M059J (cell line): Measurements from ENCODE around the gene FN3KRP. TPM values are rescaled to one million over a fixed set of nuclear protein-coding genes. Genes with fewer than 3 reads are reported as not detected.

ENCODE experiments used
- DNase-seq: peaks from one replicate; pipeline ENCODE4 v3.0.0-alpha.2; 2012; ENCODE audit warnings: low read depth
- total RNA-seq: library from RNA; depleted of rRNA; stranded (reverse); fragments of >200 nt; shearing (Covaris generic); gene quantifications from 2 replicates; pipeline ENCODE4 v1.2.3, GENCODE V29; 2014

FN3KRP gene
- total RNA-seq, 1 experiment from 2014 or later, result 32.8 TPM

DNA sequence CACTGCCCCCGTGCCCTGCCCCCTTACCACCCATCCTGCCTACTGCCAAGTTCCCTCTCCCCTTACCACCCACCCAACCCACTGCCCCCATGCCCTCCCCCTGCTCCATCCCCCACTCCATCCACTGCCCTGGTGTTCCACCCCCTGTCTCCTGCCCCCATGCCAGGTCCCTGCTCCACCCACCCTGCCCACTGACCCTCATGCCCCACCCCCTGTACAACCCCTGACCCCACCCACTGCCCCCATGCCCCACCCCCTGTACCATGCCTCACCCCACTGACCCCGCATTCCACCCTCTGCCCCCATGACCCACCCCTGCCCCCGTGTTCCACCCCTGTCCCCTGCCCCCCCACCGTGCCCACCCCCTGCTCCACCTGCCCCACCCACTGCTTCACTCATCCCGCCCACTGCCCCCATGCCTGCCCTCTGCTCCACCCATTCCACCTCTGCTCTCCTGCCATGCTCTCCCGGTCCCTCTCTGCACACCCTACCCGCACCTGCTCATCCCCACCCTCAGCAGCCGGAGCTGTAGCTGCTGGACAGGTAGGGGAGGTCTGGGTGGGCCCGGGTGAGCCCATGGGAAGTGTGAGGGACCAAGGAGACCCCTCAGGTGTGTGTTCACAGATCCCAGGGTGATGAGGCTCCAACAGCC, 7.4 kb upstream of the FN3KRP start:
- no peak for DNase-seq

DNA sequence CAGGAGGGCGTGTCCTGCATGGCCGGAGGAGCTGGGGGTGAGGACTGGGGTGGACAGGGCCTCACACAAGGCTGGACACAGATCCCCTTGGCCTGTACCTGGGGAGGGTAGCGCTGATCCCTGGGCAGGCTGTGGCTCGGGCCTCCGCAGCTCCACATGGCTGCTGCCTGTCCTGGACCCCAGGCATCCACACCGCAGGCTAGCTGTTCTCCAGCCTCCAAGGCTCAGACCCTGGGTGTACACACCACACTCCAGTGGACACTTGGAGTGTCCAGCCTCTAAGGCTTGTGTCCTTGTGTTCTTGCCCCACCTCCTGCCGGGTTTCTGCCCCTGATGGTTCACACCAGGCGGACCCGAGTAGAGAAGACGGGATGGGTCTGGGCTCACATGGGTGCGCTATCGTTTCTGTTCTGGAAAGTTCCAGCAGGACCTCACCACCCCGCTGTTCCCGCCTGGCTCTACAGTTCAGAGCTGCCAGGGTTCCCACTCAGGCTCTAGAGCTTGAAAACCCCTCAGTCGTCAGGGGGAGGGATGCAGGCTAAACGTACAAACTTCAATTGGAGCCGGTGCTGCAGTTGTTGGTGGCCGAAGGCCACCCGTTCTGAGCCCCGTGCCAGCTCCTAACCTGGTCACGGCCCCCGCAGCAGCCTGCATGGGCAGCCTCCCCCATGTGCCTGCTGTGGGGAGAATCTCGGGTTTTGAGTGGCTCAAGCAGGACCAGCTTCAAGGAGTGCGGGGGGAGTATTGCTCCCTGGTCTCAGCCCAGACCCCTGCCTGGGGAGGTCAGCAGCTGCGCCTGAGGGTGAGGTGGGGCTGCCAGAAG, 6.6 kb upstream of the FN3KRP start:
- DNase-seq, result no peak

DNA sequence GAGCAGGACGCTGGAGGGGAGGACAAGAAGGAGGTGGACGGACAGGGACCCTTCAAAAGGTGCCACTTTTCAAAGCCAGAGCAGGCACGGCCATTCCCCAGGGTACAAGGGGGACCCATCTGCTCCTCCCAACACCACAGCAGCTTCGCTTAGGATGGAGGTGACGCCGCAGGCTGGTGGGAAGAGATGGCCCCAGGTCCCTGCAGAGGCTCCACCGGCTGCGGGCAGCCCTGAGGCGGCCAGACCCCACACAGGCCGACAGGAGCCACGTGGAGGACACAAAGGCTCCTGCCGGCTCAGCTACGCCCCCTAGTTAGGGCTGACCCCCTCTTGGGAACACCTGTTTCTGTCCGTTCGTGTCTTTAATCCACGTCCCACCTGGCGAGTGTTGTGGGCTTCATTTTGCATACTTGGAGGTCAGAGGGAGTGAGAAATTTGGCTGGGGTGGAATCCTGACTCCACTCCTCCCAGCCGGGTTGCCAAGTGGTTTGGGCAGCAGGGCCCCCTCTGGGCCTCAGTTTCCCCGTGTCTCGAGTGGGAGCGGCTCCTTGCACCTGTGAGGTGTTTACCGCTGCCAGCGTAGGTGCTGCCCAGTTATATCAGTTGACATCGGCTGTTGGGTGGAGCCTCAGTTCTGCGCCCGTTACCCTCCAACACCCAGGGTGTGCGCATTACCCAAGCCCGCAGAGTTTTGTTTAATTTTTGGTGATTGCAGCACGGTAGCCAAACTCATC, 5.8 kb upstream of the FN3KRP start:
- DNase-seq, result no peak

DNA sequence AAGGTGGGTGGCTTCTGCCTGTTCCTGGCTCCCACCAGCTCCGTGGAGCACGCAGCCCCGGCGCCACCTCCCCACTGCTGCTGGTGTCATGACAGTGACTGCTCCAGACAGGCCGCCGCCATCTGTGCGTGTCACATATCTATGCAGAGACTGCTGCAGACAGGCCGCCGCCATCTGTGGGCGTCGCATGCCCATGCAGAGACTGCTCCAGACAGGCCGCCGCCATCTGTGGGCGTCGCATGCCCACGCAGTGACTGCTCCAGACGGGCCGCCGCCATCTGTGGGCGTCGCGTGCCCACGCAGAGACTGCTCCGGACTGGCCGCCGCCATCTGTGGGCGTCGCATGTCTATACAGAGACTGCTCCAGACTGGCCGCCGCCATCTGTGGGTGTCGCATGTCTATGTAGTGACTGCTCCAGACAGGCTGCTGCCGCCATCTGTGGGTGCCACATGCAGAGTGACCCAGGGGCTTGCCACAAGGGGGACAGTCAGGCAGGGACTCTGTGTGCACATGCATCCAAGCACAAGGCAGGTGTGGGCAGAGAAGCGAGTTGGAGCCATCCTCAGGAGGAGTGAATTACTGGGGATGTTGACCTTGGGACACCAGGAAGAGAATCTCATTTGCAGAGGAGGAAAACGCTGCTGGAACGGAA, 3.3 kb upstream of the FN3KRP start:
- DNase-seq, result no peak

DNA sequence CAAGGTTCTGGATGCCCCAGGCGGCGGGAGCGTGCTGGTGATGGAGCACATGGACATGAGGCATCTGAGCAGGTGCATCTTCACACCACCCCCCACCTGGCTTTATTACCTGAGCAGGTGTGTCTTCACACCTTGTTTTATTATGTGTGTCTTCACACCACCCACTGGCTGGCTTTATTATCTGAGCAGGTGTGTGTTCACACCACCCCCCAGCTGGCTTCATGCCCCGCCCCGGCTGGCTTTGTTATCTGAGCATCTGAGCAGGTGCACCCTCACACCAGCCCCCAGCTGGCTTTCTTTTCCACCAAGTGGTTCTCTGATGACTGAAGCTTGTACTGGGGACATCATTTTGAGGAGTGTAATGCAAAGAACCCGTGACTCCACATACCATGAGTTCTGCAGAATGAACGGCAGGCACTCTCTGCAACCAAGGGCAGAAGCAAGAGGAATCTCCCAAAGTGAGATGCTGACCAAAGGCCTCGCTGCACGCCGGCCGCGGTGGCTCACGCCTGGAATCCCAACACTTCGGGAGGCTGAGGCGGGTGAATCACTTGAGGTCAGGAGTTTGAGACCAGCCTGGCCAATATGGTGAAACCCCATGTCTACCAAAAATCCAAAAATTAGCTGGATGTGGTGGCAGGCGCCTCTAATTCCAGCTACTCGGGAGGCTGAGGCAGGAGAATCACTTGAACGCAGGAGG, 2.6 kb downstream of the FN3KRP start:
- no peak for DNase-seq

DNA sequence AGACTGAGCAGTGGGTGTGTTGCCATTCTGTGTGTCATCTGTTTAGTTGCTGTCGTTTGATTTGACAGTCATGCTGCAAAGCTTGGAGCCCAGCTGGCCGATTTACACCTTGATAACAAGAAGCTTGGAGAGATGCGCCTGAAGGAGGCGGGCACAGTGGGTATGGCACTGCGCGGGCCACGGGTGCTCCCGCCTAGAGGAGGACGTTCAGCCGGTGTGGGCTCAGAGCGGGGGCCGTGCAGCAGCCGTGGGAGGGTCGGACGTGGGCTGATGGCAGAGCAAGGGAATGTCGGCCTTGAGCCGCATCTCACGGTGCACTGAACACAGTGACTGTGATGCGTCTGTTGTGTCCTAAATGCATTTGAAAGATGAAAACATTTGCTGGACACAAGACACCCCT, 3.7 kb downstream of the FN3KRP start:
- DNase-seq, result no peak

DNA sequence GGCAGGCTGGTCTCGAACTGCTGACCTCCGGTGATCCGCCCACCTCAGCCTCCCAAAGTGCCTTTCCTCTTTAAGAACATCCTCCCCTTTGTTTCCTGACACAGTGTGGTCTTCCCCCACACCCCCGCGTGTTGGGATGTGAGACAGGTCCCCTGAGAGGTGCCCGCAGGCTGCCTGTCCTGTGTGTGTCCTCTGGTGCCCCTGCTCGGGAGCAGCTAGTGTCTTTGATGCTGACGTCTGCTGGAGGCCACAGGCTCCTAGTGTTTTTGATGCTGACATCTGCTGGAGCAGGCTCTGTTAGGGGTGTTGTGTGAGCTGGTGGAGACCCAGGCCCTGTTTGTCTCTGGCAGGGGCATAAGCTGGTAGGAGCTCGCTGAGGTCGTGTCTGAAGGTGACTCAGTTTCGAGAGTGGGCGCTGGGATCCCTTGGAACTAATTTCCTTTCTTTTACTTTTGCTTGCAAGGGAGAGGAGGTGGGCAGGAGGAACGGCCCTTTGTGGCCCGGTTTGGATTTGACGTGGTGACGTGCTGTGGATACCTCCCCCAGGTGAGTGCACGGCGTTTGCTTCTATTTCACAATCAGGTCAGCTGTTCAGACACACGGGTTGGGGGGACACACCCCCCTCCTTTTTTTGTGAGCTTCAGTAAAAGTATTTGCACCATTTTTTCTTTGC, 6.0 kb downstream of the FN3KRP start:
- DNase-seq, result no peak

DNA sequence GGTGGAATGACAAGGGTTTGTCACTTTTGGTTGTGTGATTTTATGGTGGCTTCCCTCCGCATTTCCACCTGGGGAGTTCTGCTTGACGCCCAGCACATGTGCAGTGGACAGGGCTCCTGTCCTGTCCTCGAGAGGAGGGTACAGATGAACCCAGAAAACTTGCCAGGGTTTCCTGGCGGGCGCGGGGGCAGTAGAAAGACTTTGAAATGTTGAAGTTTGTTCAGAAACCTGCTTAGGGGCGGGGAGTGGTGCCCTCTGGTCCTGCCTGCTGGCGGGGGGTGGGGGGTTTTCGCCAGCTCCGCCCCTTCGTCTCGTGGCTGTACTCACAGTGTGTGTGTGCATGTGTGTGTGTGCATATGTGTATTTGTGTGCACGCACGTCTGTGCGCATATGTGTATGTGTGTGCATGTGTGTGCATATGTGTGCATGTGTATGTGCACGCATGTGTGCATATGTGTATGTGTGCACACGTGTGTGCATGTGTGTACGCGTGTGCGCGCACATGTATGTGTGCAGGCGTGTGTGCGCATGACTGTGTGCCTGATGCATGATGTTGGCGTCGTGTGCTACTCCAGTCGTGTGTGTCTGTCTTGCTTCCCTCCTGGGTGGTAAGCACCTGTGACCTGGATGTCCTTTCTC, 6.8 kb downstream of the FN3KRP start:
- DNase-seq, result no peak

DNA sequence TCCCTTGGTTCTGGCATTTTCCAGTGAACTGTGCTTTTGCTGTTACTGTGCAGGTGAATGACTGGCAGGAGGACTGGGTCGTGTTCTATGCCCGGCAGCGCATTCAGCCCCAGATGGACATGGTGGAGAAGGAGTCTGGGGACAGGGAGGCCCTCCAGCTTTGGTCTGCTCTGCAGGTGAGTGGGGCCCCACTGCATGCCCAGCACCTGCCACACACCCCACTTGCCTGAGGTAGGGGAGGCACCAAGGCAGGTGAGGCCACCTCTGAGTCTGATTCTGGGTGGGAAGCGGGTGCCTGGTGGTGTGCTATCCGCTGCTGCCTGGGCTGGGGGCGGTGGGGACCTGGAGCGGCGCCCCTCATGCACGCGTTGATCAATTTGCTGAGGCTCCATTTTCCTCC, 9.9 kb downstream of the FN3KRP start:
- no peak for DNase-seq

DNA sequence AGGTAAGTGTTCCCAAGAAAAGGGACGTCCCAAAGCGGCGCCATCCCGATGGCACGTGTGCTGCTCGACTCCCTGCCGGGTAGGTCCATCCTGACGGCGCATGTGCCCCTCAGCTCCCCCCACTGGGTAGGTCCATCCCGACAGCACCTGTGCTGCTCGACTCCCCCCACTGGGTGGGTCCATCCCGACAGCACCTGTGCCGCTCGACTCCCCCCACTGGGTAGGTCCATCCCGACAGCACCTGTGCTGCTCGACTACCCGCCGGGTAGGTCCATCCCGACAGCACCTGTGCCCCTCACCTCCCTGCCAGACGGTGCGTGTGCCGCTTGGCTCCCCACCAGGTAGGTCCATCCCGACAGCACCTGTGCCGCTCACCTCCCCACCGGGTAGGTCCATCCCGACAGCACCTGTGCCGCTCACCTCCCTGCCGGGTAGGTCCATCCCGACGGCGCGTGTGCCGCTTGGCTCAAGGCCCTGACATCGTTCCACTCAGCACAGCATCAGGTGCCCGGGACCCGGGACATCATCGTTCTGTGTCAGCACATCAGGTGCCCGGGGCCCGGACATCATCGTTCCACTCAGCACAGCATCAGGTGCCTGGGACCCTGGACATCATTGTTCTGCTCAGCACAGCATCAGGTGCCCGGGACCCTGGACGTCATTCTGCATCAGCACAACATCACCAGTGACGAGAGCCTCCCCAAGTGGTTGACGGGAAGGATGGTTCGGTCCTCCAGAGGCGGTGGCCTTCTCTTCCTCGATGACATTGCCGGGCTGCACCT, 13.2 kb downstream of the FN3KRP start:
- no peak for DNase-seq

DNA sequence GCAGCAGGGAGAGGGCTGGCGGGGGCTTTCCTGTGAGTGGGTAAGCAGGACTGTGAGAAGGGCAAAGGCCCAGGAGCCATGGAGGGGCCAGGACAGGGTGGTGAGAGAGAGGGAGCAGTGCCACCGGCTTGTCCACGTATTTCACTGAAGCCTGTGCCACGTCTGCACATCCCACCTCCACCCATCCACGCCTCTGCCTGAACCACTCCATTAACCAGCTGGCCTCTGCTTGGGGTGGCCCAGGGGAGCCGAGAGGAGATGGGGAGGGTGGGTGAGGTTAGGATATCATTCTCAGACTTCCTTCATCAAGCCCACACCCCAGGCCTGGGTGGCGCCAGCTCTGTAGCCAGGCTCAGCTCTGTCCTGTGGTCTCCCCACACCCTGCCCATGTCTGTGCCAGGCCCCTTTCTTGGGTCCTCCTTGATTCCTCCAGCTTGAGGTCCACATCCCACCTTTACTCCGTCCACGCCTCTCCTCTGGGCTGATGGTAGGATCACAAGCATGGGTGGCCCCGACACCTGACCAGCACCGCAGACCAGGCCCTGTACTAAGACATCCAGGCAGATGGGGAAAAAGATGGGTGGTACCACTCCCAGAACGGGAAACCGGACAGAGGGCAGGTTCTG, 15.7 kb downstream of the FN3KRP start:
- DNase-seq, result no peak

DNA sequence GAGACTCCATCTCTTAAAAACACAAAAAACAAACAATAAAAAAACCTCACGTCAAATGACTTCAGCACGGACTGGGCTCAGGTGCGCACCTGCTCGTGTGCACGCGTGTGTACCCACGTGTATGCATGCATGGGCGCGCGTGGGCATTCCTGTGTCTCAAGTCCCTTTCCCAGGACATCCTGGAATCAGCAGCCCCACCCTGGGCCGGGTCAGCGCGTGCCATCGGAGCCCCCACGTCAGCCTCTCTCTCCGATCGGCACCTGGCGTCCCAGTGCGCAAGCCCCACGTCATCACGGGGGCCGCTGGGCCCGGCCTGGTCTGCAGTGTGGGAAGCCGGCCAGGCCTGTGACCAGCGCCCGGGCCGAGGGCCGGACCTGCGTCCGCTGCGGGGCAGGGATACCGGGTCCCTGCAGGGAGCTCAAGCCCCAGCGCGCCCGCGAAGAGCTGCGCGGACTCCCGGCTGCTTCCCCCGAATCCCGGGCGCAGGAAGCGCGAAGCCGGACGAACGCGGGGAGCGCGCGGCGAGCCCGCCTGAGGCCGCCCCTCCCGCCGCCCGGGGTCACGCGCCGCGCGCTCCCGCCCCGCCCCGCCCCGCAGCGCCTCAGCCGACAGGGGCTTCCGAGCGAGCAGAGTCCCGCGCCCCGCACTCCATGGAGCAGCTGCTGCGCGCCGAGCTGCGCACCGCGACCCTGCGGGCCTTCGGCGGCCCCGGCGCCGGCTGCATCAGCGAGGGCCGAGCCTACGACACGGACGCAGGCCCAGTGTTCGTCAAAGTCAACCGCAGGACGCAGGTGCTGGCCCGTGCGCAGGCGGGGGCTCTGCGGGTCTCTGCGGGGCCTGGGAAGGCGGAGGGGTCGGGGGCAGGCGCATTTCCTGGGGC, 18.7 kb downstream of the FN3KRP start, which contains the start of gene FN3K:
Gene FN3K, plus strand, starts transcription at position 629 of the 880 bp plus-strand sequence. Its CDS starts 22 bp downstream, at position 651.
- DNase-seq, result peak; percentile 37

DNA sequence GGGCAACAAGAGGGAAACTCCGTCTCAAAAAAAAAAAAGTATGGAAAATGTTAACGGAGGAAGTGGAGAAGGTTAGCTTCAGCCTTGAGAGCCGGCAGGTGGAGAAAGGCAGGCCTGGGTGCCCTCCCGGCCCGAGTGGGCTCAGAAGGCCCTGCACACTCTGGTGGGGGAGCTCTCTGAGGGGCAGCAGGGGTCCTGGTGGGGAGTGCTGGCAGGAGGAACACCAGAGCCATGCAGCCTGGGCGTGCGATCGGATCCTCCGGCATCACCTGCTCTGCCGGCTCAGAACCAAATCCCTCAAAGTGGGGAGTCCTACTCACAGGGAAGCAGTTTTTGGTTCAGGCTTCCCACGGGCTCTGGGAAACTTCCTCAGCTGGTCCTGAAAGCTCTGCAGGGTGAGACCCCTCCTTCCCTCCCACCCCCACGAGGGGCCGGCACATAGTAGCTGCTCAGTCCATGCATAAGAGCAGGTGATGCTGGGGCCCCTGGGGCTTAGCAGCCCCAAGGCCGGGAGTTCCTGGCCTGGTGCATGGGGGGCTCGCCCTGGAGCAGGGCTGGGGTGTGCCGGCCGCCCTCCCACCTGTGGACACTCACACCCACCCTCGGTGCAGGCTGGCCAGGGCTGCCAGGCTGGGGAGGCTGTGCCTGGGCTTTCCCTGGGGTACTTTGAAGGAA, 20.1 kb downstream of the FN3KRP start:
- no peak for DNase-seq

DNA sequence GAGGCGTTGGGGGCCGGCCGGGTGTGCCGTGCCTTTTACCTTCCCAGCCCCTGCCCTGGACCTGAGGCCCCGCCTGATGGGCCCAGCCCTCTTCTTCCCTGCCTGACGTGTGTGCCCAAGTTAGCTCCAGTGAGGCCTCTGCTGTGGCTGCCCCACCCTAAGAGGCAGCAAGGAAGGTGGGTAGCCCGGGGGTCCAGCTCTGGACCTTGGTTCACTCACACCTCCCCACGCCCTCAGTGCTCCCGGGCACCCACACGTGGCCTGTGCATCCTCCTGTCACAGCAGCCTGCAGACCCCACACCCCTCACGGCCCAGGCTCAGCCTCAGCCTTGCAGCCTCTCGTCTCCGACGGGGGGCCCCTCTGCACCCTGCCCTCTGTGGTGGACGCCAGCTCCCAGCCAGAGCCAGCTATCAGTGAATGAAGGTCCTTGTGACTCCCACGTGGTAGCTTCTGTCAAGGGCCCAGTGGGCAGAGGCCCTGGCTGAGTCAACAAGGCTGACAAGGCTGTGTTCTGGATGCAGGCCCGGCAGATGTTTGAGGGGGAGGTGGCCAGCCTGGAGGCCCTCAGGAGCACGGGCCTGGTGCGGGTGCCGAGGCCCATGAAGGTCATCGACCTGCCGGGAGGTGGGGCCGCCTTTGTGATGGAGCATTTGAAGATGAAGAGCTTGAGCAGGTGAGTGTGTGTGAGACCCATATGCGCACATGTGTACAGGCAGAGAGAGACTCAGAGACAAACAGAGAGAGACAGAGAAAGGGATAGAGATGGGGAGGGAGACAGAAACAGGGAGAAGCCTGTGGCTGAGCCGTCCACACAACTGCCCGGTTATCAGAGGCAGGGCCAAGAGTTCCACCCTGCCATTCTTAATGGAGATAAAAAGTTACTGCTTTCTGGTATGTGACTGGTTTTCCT, 21.7 kb downstream of the FN3KRP start:
- DNase-seq, result no peak

DNA sequence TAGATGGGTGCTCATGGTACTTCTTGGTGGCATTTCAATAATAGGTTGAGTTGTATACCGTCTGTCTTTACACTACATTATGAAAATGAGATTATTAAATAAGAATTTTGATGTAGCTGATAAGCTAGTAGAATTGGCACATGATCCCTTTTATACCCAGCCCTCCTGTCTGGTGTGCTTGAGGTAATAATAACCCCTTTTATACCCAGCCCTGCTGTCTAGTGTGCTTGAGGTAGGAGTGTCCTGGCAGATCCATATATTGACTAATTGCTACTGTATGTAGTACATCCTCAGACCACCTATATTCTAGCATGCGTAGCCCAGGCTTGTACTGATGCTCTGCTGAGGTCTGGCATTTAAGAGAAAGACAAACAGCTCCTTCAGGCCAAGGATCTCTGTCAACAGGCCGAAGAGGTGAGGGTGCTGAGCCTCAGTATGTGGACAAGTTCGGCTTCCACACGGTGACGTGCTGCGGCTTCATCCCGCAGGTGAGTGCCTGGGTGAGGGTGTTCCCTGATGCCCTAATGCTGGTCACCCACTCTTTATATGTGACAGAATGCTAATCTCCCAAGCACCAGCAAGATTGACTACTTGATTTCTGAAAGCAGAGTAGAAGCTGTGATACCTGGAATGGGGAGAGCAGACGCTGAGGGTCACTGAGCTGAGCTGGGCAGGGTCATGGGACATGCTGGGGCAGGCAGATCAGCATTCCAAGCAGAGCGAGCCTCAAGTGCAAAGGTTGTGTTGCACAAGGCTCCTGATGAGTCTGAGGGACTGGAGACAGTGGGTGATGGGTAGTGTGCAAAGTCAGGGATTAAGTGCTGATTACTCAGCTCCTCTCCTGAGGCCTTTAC, 24.6 kb downstream of the FN3KRP start:
- DNase-seq, result no peak
